Dermis microvascular lymphatic vessel endothelial cell (primary cell): ENCODE measurements around the gene ZFP69B. TPM values are rescaled to one million over a fixed set of nuclear protein-coding genes. Genes with fewer than 3 reads are reported as not detected.
A peak's percentile ranks its signal among the peaks of the same experiment; 100 is the strongest.

Experiments used
- DNase-seq, 2 donors: peaks; one replicate each; pipeline versions ENCODE4 v3.0.0 to v3.0.0-alpha.2; 2010; ENCODE audit warnings: low read depth in 2 of 2
- total RNA-seq: library from RNA; depleted of rRNA; stranded (reverse); fragments of >200 nt; gene quantifications from 2 replicates; pipeline ENCODE4 v1.2.1, GENCODE V29; 2014

Gene ZFP69B
- total RNA-seq = 0.77 and 0.89 TPM in 2 replicates

- peak; percentile 74 to 95 for DNase-seq
Measured at GRCh38 chr1:40449684-40450494, at the start of gene ZFP69B. TSS of gene ZFP69B (plus strand) at chr1:40450476. CDS start at chr1:40450962, 486 bp downstream.

- DNase-seq = no peak
Measured at GRCh38 chr1:40401473-40402201, 48.6 kb upstream of the ZFP69B start.

DNA sequence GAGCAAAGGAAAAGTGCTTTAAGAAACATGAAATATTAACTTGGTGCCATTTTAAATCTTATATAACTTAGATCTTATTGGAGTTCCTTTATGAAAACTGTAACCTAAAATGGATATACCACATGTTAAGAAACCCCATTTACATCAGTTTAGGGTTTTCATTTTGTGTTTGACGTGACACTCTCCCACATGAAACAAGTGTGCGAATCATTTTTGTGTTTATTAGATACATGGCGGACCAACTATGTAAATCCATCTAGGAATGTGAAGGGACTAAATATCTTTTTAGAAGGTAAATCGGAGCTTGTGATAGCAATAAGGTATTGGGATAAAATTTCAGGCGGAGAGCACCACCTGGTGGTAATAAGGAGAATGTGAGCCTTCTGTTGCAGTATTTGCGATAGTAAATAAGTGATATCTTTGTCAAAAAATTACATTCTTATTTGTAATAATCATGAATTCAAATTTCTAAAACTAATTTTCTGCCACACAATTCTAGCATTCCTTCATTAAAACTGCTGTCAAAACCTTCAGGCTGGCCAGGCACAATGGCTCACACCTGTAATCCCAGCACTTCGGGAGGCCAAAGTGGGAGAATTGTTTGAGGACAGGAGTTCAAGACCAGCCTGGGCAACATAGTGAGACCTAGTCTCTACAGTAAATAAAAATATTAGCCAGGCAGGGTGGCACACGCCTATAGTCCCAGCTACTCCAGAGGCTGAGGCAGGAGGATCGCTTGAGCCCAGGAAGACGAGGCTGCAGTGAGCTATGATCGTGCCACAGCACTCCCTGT, 45.4 kb upstream of the ZFP69B start:
- peak; percentile 48 to 75 for DNase-seq

GRCh38 chr1:40405812-40406211, 44.5 kb upstream of the ZFP69B start:
- no peak for DNase-seq

GRCh38 chr1:40407453-40407852, 42.8 kb upstream of the ZFP69B start:
- DNase-seq = no peak

GRCh38 chr1:40409467-40409866, 40.8 kb upstream of the ZFP69B start:
- DNase-seq = no peak

DNA sequence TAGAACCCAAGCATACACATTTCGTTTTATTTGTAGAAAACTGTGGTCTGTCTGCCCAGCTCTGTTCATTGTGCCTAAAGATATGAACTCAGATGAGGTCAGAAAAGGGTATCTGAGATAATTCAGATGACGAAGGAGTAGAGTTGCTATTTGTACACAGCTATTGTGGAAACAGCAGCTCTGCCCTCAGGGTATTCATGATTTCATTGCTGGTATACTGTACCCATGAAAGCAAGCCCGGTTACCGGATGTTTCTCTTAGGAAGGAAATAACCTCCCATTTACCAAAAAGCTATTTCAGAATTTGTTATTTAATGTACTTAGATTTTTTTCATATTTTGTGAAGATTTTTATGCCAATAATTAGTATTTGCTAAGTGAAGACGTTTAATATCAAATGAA, 39.0 kb upstream of the ZFP69B start:
- DNase-seq = peak in 1 of 2 donors; percentile 2

GRCh38 chr1:40411843-40412242, 38.4 kb upstream of the ZFP69B start:
- no peak for DNase-seq

DNA sequence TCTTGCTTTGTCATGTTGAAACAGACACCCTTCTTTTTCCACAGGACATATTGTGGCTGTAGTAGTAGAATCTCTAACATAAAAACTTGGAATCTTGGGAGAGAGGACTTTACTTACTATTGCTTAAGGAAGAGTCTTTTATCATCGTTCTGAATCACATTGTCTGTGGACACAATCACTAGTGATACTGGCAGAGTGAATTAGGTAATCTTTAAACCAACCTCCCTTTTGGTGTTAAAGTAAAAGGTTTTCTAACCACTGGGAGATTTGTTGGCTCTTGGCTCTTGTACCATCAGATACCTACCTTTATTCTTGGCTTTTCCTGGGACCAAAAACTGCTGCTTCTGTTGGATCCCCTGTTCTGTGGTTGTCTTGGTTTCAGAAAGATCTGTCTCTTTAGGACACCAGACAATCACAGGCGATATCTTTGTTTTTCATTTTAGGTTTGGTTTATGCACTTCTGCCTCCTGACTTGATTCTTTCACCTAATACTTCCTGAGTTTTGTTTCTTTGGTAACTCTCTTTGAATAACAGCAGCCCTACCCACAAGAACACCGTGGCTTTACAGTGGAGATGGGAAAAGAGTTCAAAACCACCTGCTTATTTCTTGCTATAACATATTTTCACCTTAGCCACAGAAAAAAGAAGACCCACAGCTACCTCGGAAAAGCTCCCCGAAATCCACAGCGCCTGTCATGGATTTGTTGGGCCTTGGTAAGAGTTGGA, 36.6 kb upstream of the ZFP69B start:
- DNase-seq = no peak

DNA sequence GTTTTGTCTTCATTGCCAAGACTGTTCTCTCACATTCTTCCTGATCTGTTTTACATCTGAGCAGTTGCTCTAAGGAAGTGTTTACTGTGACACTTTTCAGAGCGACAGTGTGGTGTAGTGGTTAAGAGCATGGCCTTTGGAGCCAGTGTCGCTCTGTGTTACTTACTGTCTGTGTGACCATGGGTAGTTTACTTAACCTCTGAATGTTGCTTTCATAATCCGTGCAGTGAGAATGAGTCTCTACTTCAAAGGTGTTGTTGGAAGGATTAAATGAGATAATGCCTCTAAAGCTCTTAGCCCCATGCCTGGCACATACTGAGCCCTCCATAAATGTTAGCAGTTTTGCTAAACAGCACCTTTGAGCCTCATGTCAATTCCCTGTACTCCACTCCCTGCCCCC, 35.9 kb upstream of the ZFP69B start:
- DNase-seq = no peak

DNA sequence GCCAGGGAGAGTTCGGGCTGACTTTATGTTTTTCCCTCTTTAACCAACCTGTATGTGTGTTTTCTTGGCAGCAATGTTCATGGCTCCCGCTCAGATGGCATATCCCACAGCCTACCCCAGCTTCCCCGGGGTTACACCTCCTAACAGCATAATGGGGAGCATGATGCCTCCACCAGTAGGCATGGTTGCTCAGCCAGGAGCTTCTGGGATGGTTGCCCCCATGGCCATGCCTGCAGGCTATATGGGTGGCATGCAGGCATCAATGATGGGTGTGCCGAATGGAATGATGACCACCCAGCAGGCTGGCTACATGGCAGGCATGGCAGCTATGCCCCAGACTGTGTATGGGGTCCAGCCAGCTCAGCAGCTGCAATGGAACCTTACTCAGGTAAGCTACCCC, 33.6 kb upstream of the ZFP69B start:
- DNase-seq = no peak

DNA sequence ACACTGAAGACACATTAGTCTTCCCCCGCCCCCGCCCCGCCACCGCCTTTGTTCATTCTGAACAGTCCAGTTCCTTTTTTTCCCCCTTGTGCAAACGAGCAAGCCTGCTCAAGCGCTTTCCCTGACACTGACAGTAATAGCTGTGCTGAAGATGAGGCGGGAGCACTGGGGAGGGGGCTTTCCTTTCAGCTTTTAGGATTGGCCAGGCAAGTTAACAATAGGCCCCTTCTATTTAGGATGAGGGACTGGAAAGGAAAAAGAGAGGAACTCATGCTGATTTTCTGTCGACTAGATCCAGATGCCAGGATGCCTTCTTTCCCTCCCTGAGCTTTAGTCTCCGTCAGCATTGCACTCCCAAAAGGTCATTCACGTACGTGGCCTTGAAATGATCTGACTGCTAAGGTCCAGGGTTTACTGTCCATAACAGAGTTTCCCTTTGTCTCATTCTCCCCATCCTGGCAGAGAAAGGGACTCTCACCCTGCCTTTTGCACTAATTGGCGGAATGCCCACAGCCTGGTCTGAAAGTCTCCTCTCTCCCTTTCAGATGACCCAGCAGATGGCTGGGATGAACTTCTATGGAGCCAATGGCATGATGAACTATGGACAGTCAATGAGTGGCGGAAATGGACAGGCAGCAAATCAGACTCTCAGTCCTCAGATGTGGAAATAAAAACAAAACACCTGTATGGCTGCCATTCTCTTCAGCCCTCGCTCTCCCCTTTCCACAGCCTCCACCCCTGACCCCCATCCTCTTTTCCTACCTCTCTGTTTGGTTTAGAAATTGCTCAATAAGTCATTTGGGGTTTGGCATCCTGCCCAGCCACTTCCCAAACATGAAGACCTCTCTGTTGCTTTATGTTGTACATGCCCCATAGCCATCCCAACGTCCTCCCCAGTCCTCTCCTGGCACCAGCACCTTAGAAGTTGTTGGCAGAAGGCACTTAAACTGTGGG, 28.6 kb upstream of the ZFP69B start:
- DNase-seq = peak in 1 of 2 donors; percentile 10

- DNase-seq = no peak
Measured at GRCh38 chr1:40422630-40423263, 27.5 kb upstream of the ZFP69B start.

DNA sequence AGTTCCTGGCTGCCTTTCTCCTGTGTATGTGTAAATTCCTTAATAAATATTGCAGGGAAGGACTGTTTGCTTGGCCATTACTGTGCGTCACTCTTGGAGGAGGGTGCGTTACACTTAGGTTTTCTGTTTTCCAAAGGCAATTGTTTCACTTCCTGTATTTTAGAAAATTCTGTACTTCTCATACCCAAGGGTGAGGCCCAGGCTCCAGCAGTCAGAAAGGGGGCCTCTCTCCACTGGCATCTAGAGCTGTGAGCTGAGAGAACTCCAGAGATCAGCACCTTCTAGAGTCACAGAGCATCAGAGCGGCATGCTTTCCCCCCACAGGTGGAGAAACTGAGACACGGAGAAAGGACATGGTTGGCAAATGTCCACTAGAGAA, 27.0 kb upstream of the ZFP69B start:
- no peak for DNase-seq

DNA sequence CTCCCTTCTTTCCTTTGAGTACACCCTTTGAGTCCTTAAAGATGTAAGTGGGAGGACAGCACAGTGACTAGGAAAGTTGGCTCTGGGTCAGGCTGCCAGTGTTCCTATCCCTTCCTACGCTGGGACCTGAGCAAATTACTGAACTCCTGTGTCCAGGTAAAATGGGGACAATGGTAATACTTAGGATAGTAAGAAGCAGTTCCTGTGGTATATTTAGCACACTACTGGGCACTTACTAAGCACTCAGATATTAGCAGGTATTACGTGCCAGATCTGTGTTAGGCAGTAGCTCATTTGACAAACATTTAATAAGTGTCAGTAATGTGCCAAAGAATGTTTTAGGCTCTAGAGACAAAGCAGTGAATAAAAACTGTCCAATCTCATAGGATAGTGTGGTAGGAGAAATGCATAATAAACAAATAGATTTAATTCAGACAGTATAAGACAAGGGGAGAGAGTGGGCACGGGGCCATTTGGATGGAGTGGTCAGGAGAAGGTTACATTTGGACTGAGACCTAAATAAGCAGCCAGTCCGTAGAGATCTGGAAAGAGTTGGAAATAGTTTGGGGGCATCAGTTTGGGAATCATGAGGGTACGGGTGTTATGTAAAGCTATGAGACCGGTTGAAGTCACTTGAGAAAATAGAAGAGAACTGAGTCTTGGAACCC, 26.2 kb upstream of the ZFP69B start:
- DNase-seq = no peak

GRCh38 chr1:40425198-40425597, 25.1 kb upstream of the ZFP69B start:
- no peak for DNase-seq

DNA sequence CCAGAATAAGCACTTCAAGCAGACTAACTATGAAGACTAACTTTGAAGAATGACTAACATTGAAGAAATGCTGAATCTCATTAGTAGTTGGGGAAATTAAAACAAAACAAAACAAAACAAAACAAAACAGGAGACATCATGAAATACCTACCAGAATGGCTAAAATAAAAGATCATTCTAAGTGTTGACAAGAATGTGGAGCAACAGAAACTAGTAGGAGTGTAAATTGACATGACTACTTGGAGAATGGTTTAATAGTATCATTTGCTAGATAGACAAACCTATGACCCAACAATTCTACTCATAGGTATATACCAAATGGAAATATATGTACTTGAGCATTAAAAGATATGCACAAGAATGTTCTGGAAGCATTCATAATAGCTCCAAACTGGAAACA, 18.9 kb upstream of the ZFP69B start:
- no peak for DNase-seq

DNA sequence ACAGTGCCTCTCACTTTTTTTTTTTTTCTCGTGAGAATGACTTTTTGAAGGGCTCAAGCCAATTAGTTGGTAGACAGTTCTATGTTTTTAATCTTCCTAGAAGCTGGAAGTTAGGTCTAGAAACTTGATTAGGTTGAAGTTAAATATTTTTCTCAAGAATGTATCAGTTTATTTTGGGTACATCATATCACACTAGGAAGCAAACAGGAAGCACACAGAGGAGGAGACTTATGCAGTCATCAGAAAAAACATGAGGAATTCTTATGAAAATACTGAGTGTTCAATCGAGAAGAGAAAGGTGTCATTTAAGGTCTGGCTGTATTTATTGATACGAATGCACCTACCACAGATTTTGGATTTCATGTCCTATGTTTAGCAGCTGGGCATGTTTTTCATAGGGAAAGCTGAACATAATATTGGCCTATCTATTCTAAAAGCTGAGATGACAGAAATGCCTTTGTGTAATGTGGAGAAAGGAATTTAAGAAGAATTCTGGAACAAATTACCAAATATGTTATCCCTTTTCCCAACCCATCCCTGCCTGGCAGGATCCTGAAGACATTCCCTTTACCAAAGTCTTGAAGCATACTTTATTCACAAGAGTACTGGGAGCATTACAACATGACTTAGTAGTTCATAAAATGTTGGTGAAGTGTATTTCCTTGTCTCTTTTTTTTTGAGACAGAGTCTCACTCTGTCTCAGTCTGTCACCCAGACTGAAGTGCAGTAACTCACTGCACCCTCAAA, 17.5 kb upstream of the ZFP69B start:
- DNase-seq = peak in 1 of 2 donors; percentile 6

DNA sequence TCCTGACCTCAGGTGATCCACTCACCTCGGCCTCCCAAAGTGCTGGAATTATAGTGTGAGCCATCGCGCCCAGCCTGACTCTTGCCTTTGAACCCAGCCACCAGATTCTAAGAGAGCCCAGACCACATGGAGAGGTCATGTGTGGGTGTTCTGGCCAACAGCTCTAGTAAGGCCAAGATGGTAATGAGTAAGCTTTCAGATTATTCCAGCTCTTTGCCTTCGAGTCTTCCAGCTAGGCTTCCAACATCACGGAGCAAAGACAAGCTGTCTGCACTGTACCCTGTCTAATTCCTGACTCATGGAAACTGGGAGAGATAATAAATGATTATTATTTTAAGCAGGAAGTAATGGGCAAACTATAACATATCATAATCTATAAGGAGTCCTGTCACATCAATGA, 14.8 kb upstream of the ZFP69B start:
- DNase-seq = no peak
